NT2/D1 (cell line): ENCODE results near the gene ZNF182.
A peak's percentile ranks its signal among the peaks of the same experiment; 100 is the strongest.
"Not testable (repeated sequence)": the region's sequence is repeated elsewhere in the genome, so short reads cannot be mapped to it uniquely, and the experiment has no call there.

Source experiments
- DNase-seq: peaks from one replicate; pipeline ENCODE4 v3.0.0-alpha.2; 2011; ENCODE audit warnings: low read depth, low spot score
- H3K27me3 ChIP-seq: 2 replicates; pipeline ENCODE4 v1.6.0; 2011; ENCODE audit warnings: mild to moderate bottlenecking; ENCODE audit not compliant: insufficient read length, insufficient read depth
- H3K36me3 ChIP-seq: 2 replicates; pipeline ENCODE4 v1.6.1; 2011; ENCODE audit warnings: mild to moderate bottlenecking, low read length, mixed read lengths; ENCODE audit not compliant: insufficient read depth, insufficient read length
- H3K4me1 ChIP-seq: 2 replicates; pipeline ENCODE4 v1.5.1; 2011; ENCODE audit not compliant: insufficient read depth, insufficient read length
- H3K4me3 ChIP-seq: 2 replicates; pipeline ENCODE4 v1.5.1; 2011; ENCODE audit warnings: low read depth; ENCODE audit not compliant: insufficient read length
- H3K9ac ChIP-seq: 2 replicates; pipeline ENCODE4 v1.6.0; 2011; ENCODE audit warnings: low read depth; ENCODE audit not compliant: insufficient read length
- H3K9me3 ChIP-seq: 2 replicates; pipeline ENCODE4 v1.5.1; 2011; ENCODE audit warnings: mild to moderate bottlenecking, low read length; ENCODE audit not compliant: insufficient read depth
- SUZ12 ChIP-seq: IDR thresholded peaks from 2 replicates; pipeline ENCODE4 v1.6.1; 2011; ENCODE audit not compliant: insufficient read length, insufficient read depth; ENCODE audit errors: extremely low read depth
- YY1 ChIP-seq: IDR thresholded peaks from 2 replicates; pipeline ENCODE4 v1.6.1; 2011; ENCODE audit not compliant: insufficient read length, insufficient read depth
- ZNF274 ChIP-seq: IDR thresholded peaks from 2 replicates; pipeline ENCODE4 v1.6.1; 2011; ENCODE audit warnings: mild to moderate bottlenecking, low read depth, low read length

ZNF182 gene

GRCh38 chrX:48006688-48007087 is 2.9 kb upstream of the ZNF182 start, which contains the start of gene SPACA5:
Gene SPACA5 (plus strand): TSS chrX:48006988. CDS start chrX:48007803, 815 bp downstream.
- DNase-seq, H3K36me3 ChIP-seq, H3K4me3 ChIP-seq, H3K9ac ChIP-seq, H3K4me1 ChIP-seq, H3K27me3 ChIP-seq, H3K9me3 ChIP-seq: not testable (repeated sequence)

- no peak for DNase-seq
Observed at GRCh38 chrX:48003367-48003757, 427 bp downstream of the ZNF182 start.

GRCh38 chrX:48002929-48003328 is 860 bp downstream of the ZNF182 start:
- TF ChIP-seq SUZ12 (no peak), YY1 (no peak), ZNF274 (no peak)
- DNase-seq = no peak

More at GRCh38 chrX:48003367-48003757, 427 bp downstream of the ZNF182 start:
- Histone ChIP-seq H3K27me3 (no peaks in the 10 kb centered on the region), H3K36me3 (peaks cover 25% of the 10 kb centered on the region), H3K9me3 (no peaks in the 10 kb centered on the region), H3K9ac (peak overlapping the region; percentile 88), H3K4me1 (no peaks in the 10 kb centered on the region), H3K4me3 (peak overlapping the region; percentile 89)
- TF ChIP-seq ZNF274 (no peak), SUZ12 (no peak), YY1 (no peak)

GRCh38 chrX:48002319-48002718 is 1.5 kb downstream of the ZNF182 start:
- TF ChIP-seq YY1 (no peak), SUZ12 (no peak), ZNF274 (no peak)
- H3K4me3 ChIP-seq = no peak overlapping the region
- H3K9me3 ChIP-seq = no peaks in the 10 kb centered on the region
- no peaks in the 10 kb centered on the region for H3K27me3 ChIP-seq
- no peak for DNase-seq
- H3K4me1 ChIP-seq = no peaks in the 10 kb centered on the region
- peaks cover 25% of the 10 kb centered on the region for H3K36me3 ChIP-seq
- no peak overlapping the region for H3K9ac ChIP-seq

More at GRCh38 chrX:48002929-48003328, 860 bp downstream of the ZNF182 start:
- no peaks in the 10 kb centered on the region for H3K4me1 ChIP-seq
- H3K27me3 ChIP-seq = no peaks in the 10 kb centered on the region
- no peaks in the 10 kb centered on the region for H3K9me3 ChIP-seq
- peaks cover 25% of the 10 kb centered on the region for H3K36me3 ChIP-seq
- no peak overlapping the region for H3K9ac ChIP-seq
- peak overlapping the region; percentile 89 for H3K4me3 ChIP-seq

- TF ChIP-seq ZNF274 (no peak), YY1 (no peak), SUZ12 (no peak)
- Histone ChIP-seq H3K4me1 (no peaks in the 10 kb centered on the region), H3K9me3 (no peaks in the 10 kb centered on the region), H3K4me3 (no peak overlapping the region), H3K9ac (no peak overlapping the region), H3K27me3 (no peaks in the 10 kb centered on the region), H3K36me3 (peaks cover 36% of the 10 kb centered on the region)
- DNase-seq = no peak
Observed at GRCh38 chrX:48001260-48001659, 2.5 kb downstream of the ZNF182 start.

GRCh38 chrX:47992669-47993068 is 11.1 kb downstream of the ZNF182 start:
- Histone ChIP-seq H3K4me3 (no peak overlapping the region), H3K9ac (no peak overlapping the region), H3K27me3 (no peaks in the 10 kb centered on the region), H3K9me3 (no peaks in the 10 kb centered on the region; the same call in 1 of the 2 replicates), H3K4me1 (no peaks in the 10 kb centered on the region), H3K36me3 (peaks cover 36% of the 10 kb centered on the region)
- DNase-seq = no peak
- TF ChIP-seq YY1 (no peak), SUZ12 (no peak), ZNF274 (no peak)

- Histone ChIP-seq H3K27me3 (no peaks in the 10 kb centered on the region), H3K4me3 (no peak overlapping the region), H3K9me3 (no peaks in the 10 kb centered on the region; the same call in 1 of the 2 replicates), H3K4me1 (no peaks in the 10 kb centered on the region), H3K9ac (no peak overlapping the region), H3K36me3 (peaks cover 39% of the 10 kb centered on the region)
- TF ChIP-seq ZNF274 (no peak), SUZ12 (no peak), YY1 (no peak)
- no peak for DNase-seq
Observed at GRCh38 chrX:47992095-47992380, 11.8 kb downstream of the ZNF182 start.

GRCh38 chrX:47991263-47992094 is 12.3 kb downstream of the ZNF182 start:
- H3K9me3 ChIP-seq = no peaks in the 10 kb centered on the region; the same call in 1 of the 2 replicates
- DNase-seq = no peak
- no peak overlapping the region for H3K9ac ChIP-seq
- H3K27me3 ChIP-seq = no peaks in the 10 kb centered on the region
- H3K4me1 ChIP-seq = no peaks in the 10 kb centered on the region
- TF ChIP-seq YY1 (no peak), SUZ12 (no peak), ZNF274 (no peak)
- peaks cover 38% of the 10 kb centered on the region for H3K36me3 ChIP-seq
- no peak overlapping the region for H3K4me3 ChIP-seq
